ENCODE data around the gene CCDC40.

The CCDC40 gene

GRCh38 chr17:80055597-80055996 lies 19.2 kb downstream of the CCDC40 start:
- Histone ChIP-seq H3K9ac (no peak overlapping the region), H3K4me2 (no peak overlapping the region), H2AFZ (ENCODE audit: low read depth) (no peak overlapping the region), H3K79me2 (ENCODE audit: insufficient read depth, low read depth) (no peaks in the 10 kb centered on the region), H3K27me3 (ENCODE audit: insufficient read depth, low read depth) (peaks cover 5% of the 10 kb centered on the region), H3K36me3 (ENCODE audit: insufficient read depth) (no peaks in the 10 kb centered on the region), H4K20me1 (ENCODE audit: insufficient read depth) (no peaks in the 10 kb centered on the region), H3K4me1 (ENCODE audit: low read depth, poor library complexity, severe bottlenecking) (no peaks in the 10 kb centered on the region), H3K4me3 (IDR thresholded peaks at IDR 0.05; ENCODE audit: insufficient read depth, low read depth, low read length) (no peak overlapping the region), H3K27ac (no peak overlapping the region)
- TF ChIP-seq CTCF (conservative IDR thresholded peaks at IDR 0.05; ENCODE audit: low read depth, low read length) = no peak

- H4K20me1 ChIP-seq (ENCODE audit: insufficient read depth) = no peaks in the 10 kb centered on the region
- H3K79me2 ChIP-seq (ENCODE audit: insufficient read depth, low read depth) = no peaks in the 10 kb centered on the region
- no peak overlapping the region for H3K9ac ChIP-seq
- peaks cover 13% of the 10 kb centered on the region for H3K27me3 ChIP-seq (ENCODE audit: insufficient read depth, low read depth)
- no peaks in the 10 kb centered on the region for H3K36me3 ChIP-seq (ENCODE audit: insufficient read depth)
- H3K4me1 ChIP-seq (ENCODE audit: low read depth, poor library complexity, severe bottlenecking) = no peaks in the 10 kb centered on the region
- no peak overlapping the region for H3K27ac ChIP-seq
- H3K4me3 ChIP-seq (IDR thresholded peaks at IDR 0.05; ENCODE audit: insufficient read depth, low read depth, low read length) = no peak overlapping the region
- H2AFZ ChIP-seq (ENCODE audit: low read depth) = no peak overlapping the region
- no peak for TF ChIP-seq CTCF (conservative IDR thresholded peaks at IDR 0.05; ENCODE audit: low read depth, low read length)
- no peak overlapping the region for H3K4me2 ChIP-seq
These were observed 22.0 kb downstream of the CCDC40 start for GRCh38 chr17:80058311-80058955.

- no peaks in the 10 kb centered on the region for H3K36me3 ChIP-seq (ENCODE audit: insufficient read depth)
- no peaks in the 10 kb centered on the region for H3K79me2 ChIP-seq (ENCODE audit: insufficient read depth, low read depth)
- no peak overlapping the region for H3K4me2 ChIP-seq
- no peak for TF ChIP-seq CTCF (conservative IDR thresholded peaks at IDR 0.05; ENCODE audit: low read depth, low read length)
- H3K27ac ChIP-seq = no peak overlapping the region
- H3K4me1 ChIP-seq (ENCODE audit: low read depth, poor library complexity, severe bottlenecking) = no peaks in the 10 kb centered on the region
- no peak overlapping the region for H3K4me3 ChIP-seq (IDR thresholded peaks at IDR 0.05; ENCODE audit: insufficient read depth, low read depth, low read length)
- no peak overlapping the region for H3K9ac ChIP-seq
- H3K27me3 ChIP-seq (ENCODE audit: insufficient read depth, low read depth) = peaks cover 13% of the 10 kb centered on the region
- no peak overlapping the region for H2AFZ ChIP-seq (ENCODE audit: low read depth)
- H4K20me1 ChIP-seq (ENCODE audit: insufficient read depth) = no peaks in the 10 kb centered on the region
These were observed 24.2 kb downstream of the CCDC40 start for GRCh38 chr17:80060644-80061043.

GRCh38 chr17:80061421-80061820 lies 25.0 kb downstream of the CCDC40 start:
- Histone ChIP-seq H3K4me1 (ENCODE audit: low read depth, poor library complexity, severe bottlenecking) (no peaks in the 10 kb centered on the region), H2AFZ (ENCODE audit: low read depth) (no peak overlapping the region), H3K9ac (no peak overlapping the region), H3K27ac (no peak overlapping the region), H3K79me2 (ENCODE audit: insufficient read depth, low read depth) (no peaks in the 10 kb centered on the region), H3K27me3 (ENCODE audit: insufficient read depth, low read depth) (peaks cover 17% of the 10 kb centered on the region), H3K4me3 (IDR thresholded peaks at IDR 0.05; ENCODE audit: insufficient read depth, low read depth, low read length) (no peak overlapping the region), H4K20me1 (ENCODE audit: insufficient read depth) (no peaks in the 10 kb centered on the region), H3K4me2 (no peak overlapping the region), H3K36me3 (ENCODE audit: insufficient read depth) (no peaks in the 10 kb centered on the region)
- no peak for TF ChIP-seq CTCF (conservative IDR thresholded peaks at IDR 0.05; ENCODE audit: low read depth, low read length)
